Thyroid gland (tissue), 4 donors: Measurements from ENCODE around the gene IER5L. TPM values are rescaled to one million over a fixed set of nuclear protein-coding genes. Genes with fewer than 3 reads are reported as not detected.

Source experiments
- DNase-seq, 2 donors: peaks; one replicate each; pipeline ENCODE4 v3.0.0-alpha.2; 2019
- H3K27ac ChIP-seq, 3 donors: fragments of 200-600 bp; sonication (generic); 1 replicate in 2 of 3; 2 replicates in 1 of 3; pipeline ENCODE4 v1.5.1; 2016 to 2019; ENCODE audit warnings: mild to moderate bottlenecking in 1 of 3, moderate library complexity in 1 of 3
- H3K27me3 ChIP-seq: fragments of 200-600 bp; sonication (generic); one replicate; pipeline ENCODE4 v1.5.1; 2019
- H3K36me3 ChIP-seq, 2 donors: fragments of 200-600 bp; sonication (generic); one replicate each; pipeline ENCODE4 v1.5.1; 2016 to 2019
- H3K4me1 ChIP-seq, 2 donors: fragments of 200-600 bp; sonication (generic); one replicate each; pipeline ENCODE4 v1.5.1; 2017 to 2019
- H3K4me3 ChIP-seq, 3 donors: fragments of 200-600 bp; sonication (generic); replicated peaks in 1 of 3; 1 replicate in 2 of 3; 2 replicates in 1 of 3; pipeline ENCODE4 v1.5.1; 2016; ENCODE audit warnings: mild to moderate bottlenecking in 1 of 3
- H3K9me3 ChIP-seq: fragments of 200-600 bp; sonication (generic); one replicate; pipeline ENCODE4 v1.5.1; 2017
- POLR2A ChIP-seq, 2 donors: fragments of 450-650 bp; IDR thresholded peaks; one replicate each; pipeline ENCODE4 v1.6.1; 2017; ENCODE audit warnings: antibody characterized with exemption in 2 of 2, mild to moderate bottlenecking in 2 of 2, moderate library complexity in 1 of 2
- WGBS, 2 donors: methylation state at CpG; one replicate each; pipeline ENCODE4 v1.1.5; 2017; 5-methylcytosine and 5-hydroxymethylcytosine counted together
- intact Hi-C: fragments of 100-400 bp; cut with DNase I; formaldehyde crosslinking; loops from one replicate; pipeline ENCODE4 v1.15.1; 2023
- total RNA-seq, 4 donors: library from RNA; depleted of rRNA; stranded (reverse); fragments of >200 nt; gene quantifications; one replicate each; pipeline ENCODE4 v1.2.3, GENCODE V29; 2016
- TF ChIP-seq, protein P1 (sequence below), 6 experiments: fragments of 200-600 bp in 3 of 6; fragments of 450-650 bp in 3 of 6; sonication (generic) in 3 of 6; IDR thresholded peaks; one replicate each; pipeline ENCODE4 v1.5.1; 2016 to 2019; ENCODE audit warnings: antibody characterized with exemption in 6 of 6, mild to moderate bottlenecking in 2 of 6, inconsistent platforms in 1 of 6, moderate library complexity in 1 of 6

IER5L gene
- total RNA-seq, 4 donors from 2014 or later, result 7.8 to 20.2 (median 12.6) TPM

DNA sequence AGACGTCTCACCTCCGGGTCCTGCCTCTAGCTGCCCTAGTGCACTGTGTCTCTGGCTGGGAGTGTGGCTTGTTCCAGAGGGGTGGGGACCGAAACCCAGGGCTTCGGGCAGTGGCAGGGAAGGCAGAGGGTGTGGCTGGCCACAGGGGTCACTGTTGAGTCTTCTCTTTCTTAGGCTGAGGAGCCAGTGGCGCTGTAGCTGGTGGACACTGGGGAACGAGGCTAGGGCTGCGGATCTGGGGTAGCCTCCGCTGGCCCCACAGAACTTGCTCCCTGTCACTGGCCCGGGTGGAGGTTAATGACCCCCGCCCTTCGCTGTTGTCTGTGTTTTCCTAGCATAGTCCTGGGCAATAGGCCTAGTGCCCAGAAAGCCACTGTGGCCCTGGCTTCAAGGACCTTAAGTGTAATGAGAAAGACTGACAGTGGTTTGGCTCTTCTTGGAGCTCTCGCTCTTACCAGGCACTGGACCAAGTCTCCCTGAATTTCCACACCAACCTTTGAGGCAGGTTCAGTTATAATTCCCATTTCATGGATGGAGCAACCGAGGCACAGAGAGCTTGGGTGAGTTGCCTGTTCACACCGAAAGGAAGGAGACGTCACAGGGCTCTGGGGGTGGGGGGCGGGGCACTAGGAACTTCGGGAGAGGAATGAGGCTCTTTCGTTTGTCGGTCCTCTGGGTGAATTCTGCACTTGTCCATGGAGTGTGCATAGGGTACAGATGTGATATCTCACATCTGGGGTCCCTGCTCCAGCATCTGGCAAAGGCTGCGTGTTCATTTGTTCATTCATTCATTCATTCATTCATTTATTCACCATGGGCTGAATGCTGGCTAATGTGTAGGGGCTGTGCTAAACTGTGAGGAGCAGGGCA lies 4.8 kb upstream of the IER5L start:
- DNase-seq, result no peak
- WGBS, 2 donors, result 68 to 69% methylated on average over 18 to 19 of the region's 20 CpGs
- no peak overlapping the region for H3K27ac ChIP-seq
- no peaks in the 10 kb centered on the region for H3K9me3 ChIP-seq
- no peak for TF ChIP-seq POLR2A (IDR thresholded peaks at IDR 0.05)
- TF ChIP-seq, protein P1, sequence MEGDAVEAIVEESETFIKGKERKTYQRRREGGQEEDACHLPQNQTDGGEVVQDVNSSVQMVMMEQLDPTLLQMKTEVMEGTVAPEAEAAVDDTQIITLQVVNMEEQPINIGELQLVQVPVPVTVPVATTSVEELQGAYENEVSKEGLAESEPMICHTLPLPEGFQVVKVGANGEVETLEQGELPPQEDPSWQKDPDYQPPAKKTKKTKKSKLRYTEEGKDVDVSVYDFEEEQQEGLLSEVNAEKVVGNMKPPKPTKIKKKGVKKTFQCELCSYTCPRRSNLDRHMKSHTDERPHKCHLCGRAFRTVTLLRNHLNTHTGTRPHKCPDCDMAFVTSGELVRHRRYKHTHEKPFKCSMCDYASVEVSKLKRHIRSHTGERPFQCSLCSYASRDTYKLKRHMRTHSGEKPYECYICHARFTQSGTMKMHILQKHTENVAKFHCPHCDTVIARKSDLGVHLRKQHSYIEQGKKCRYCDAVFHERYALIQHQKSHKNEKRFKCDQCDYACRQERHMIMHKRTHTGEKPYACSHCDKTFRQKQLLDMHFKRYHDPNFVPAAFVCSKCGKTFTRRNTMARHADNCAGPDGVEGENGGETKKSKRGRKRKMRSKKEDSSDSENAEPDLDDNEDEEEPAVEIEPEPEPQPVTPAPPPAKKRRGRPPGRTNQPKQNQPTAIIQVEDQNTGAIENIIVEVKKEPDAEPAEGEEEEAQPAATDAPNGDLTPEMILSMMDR (IDR thresholded peaks at IDR 0.05), result peak in 2 of 6 experiments; percentile 9 to 22
- intact Hi-C loops, result loop anchor here (10.0 kb wide), 1 partner anchor 142 kb away; no protein-coding TSS in a partner anchor
- H3K36me3 ChIP-seq, result no peaks in the 10 kb centered on the region
- no peaks in the 10 kb centered on the region for H3K27me3 ChIP-seq
- H3K4me1 ChIP-seq, result peaks cover 4 to 6% of the 10 kb centered on the region in 2 donors
- no peak overlapping the region for H3K4me3 ChIP-seq

DNA sequence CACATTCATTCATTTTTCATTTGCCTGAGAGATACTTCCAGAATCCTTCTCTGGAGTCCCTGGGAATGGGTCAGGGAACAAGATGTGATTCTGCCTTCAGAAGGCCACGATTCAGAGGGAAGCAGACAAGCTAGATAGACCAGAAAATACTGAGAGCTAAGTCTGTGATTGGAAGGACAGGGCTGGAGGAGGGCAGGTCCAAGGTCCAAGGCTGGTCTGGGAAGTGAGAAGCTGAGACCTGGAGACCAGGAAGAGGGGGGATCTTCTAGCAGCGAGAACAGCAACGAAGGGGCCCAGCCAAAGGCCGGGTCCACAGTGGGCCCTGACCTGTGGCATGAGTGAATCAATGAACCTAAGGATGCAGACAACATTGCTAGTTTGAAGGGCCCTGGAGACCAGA lies 4.1 kb upstream of the IER5L start:
- Histone ChIP-seq H3K4me1 (peaks cover 4 to 6% of the 10 kb centered on the region in 2 donors), H3K27me3 (no peaks in the 10 kb centered on the region), H3K9me3 (no peaks in the 10 kb centered on the region), H3K4me3 (no peak overlapping the region), H3K36me3 (no peaks in the 10 kb centered on the region), H3K27ac (no peak overlapping the region)
- intact Hi-C loops, result loop anchor here (10.0 kb wide), 1 partner anchor 143 kb away; no protein-coding TSS in a partner anchor
- TF ChIP-seq, protein P1 (IDR thresholded peaks at IDR 0.05), result no peak
- no peak for TF ChIP-seq POLR2A (IDR thresholded peaks at IDR 0.05)
- WGBS, 2 donors, result 80 to 83% methylated on average over 4 of the region's 4 CpGs
- DNase-seq, result no peak

DNA sequence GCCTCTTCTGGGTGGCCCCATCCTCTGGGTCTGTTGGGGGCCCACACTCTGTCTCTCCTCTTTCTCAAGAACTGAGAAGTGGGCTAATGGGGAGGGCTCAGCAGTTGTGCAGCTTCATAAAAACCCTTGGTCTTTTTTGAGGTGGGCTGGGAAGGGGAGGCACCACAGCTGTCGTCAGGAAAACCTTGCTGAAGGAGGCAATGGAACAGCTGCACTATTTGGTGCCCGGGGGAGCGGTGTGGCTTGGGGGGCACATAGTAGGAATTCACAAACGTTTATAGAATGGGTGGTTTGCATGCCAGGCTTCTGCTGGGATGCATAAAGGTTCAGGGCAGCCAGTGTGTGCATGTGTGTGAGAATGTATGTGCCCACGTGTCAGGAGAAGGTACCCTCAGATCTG lies 3.2 kb upstream of the IER5L start:
- 76 to 82% methylated on average over 5 of the region's 5 CpGs for WGBS, 2 donors
- H3K27ac ChIP-seq, result no peak overlapping the region
- no peaks in the 10 kb centered on the region for H3K9me3 ChIP-seq
- H3K4me3 ChIP-seq, result no peak overlapping the region
- intact Hi-C loops, result loop anchor here (10.0 kb wide), 1 partner anchor 144 kb away; no protein-coding TSS in a partner anchor
- peaks cover 4 to 6% of the 10 kb centered on the region in 2 donors for H3K4me1 ChIP-seq
- H3K36me3 ChIP-seq, result no peaks in the 10 kb centered on the region
- no peak for TF ChIP-seq POLR2A (IDR thresholded peaks at IDR 0.05)
- TF ChIP-seq, protein P1 (IDR thresholded peaks at IDR 0.05), result no peak
- no peak for DNase-seq
- H3K27me3 ChIP-seq, result no peaks in the 10 kb centered on the region

DNA sequence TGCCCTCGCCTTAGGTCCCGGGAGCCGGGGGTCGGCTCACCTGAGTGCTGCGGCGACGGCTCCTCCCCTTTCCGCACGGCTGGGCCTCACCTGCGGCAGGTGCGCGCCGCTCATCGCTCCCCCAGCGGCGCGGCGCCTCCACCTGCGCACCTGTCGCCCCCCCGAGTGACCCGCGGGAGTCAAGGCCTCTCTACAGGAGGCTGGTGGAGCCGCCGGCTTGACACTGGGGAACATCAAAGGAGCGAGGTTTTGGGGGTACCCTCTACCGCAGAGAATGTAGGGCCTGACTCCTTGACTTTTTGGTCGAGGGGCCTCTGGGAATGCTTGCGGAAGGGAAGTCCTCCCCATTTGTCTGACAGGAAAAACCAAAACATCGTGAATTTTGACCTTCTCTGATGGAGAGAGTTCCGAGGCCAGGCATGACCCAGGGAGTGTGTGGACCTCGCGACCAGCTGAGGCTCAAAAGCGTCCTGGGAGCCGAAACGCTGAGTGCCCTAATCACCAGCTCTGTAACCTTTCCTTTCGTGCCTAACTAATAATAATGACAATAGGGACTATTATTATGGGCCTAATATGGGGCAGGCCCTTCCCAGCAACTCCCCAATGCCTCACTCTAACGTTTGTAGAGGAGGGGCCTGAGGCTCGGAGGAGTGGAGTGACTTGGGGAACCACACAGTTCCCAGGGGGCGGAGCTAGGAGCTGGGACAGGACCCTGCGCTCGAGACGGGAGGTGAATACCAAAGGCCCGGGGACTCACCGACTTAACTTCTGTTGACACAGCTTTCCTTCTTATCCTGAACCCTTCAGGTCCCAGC lies 714 bp upstream of the IER5L start:
- H3K36me3 ChIP-seq, result no peaks in the 10 kb centered on the region
- H3K4me1 ChIP-seq, result peaks cover 14% of the 10 kb centered on the region in 2 donors
- WGBS, 2 donors, result 31 to 38% methylated on average over 26 to 27 of the region's 45 CpGs
- H3K27ac ChIP-seq, result no peak overlapping the region
- H3K9me3 ChIP-seq, result no peaks in the 10 kb centered on the region
- H3K27me3 ChIP-seq, result no peaks in the 10 kb centered on the region
- TF ChIP-seq, protein P1 (IDR thresholded peaks at IDR 0.05), result no peak
- TF ChIP-seq POLR2A (IDR thresholded peaks at IDR 0.05), result no peak
- H3K4me3 ChIP-seq, result peak overlapping the region in 1 of 3 donors; percentile 14
- no peak for DNase-seq
- intact Hi-C loops, result loop anchor here (5.0 kb wide), 1 partner anchor 36 kb away; no protein-coding TSS in a partner anchor
